ENCODE results near the gene S100A14. TPM values are rescaled to one million over a fixed set of nuclear protein-coding genes. Genes with fewer than 3 reads are reported as not detected.

S100A14 gene
- total and polyA plus RNA-seq, 2 of the 13 experiments (the other 11 are each of a cell fraction or from before 2014, with no cell fraction given): 1.4 to 7.7 TPM

- TF ChIP-seq ZBTB2 (CRISPR knock-in tag; IDR thresholded peaks at IDR 0.05; ENCODE audit: low read depth) (no peak), NONO (IDR thresholded peaks at IDR 0.05) (no peak), NONO (CRISPR knock-in tag; conservative IDR thresholded peaks at IDR 0.05) (0 out of 2 replicates have a peak, but pooled peaks have one; percentile 4), TERF1 (CRISPR knock-in tag; IDR thresholded peaks at IDR 0.05) (no peak), RBFOX2 (IDR thresholded peaks at IDR 0.05; ENCODE audit: low read depth, low read length) (peak; percentile 64), PBX3 (CRISPR knock-in tag; IDR thresholded peaks at IDR 0.05; ENCODE audit: borderline replicate concordance) (no peak), HBP1 (CRISPR knock-in tag; IDR thresholded peaks at IDR 0.05; ENCODE audit: low read depth) (no peak), HOXA9 (CRISPR knock-in tag; IDR thresholded peaks at IDR 0.05; ENCODE audit: borderline replicate concordance) (no peak), ZNF24 (IDR thresholded peaks at IDR 0.05) (no peak), GTF2F1 (IDR thresholded peaks at IDR 0.05; ENCODE audit: low read length) (no peak), RCOR2 (CRISPR knock-in tag; IDR thresholded peaks at IDR 0.05) (no peak), MED8 (CRISPR knock-in tag; IDR thresholded peaks at IDR 0.05; ENCODE audit: insufficient replicate concordance) (no peak), GATAD2A (CRISPR knock-in tag; IDR thresholded peaks at IDR 0.05) (no peak), ARID3A (IDR thresholded peaks at IDR 0.05; ENCODE audit: low read depth, low read length) (no peak), ZBTB14 (CRISPR knock-in tag; IDR thresholded peaks at IDR 0.05) (no peak)
Measured at GRCh38 chr1:153627715-153628626, 11.8 kb upstream of the S100A14 start, which contains the start of gene S100A1 (continued).

All from HepG2 (cell line).